IMR-90 (cell line): Measurements from ENCODE around the gene ATP1B4. TPM values are rescaled to one million over a fixed set of nuclear protein-coding genes. Genes with fewer than 3 reads are reported as not detected.
"Not testable (repeated sequence)": the region's sequence is repeated elsewhere in the genome, so short reads cannot be mapped to it uniquely, and the experiment has no call there.

ENCODE experiments used
- ATAC-seq: fragments of 200-7000 bp; cut with Tn5 transposase; 2 replicates; pipeline ENCODE4 v1.9.1; 2020; ENCODE audit warnings: low read depth, mild to moderate bottlenecking, moderate library complexity
- BruUV-seq: library from RNA; stranded (reverse); fragments of 400-500 nt; replicated peaks from 2 replicates; lab custom pipeline; 2021; lab: Mats Ljungman, UMichigan
- CTCF ChIA-PET: fragments of 300-600 bp; formaldehyde crosslinking; extraction: SDS; loops from one replicate; lab custom pipeline; 2021; ENCODE audit warnings: antibody characterized with exemption; lab: Yijun Ruan, JAX
- POLR2A ChIA-PET: fragments of 300-600 bp; sonication (Branson Sonifier 250); formaldehyde crosslinking; loops from one replicate; lab custom pipeline; 2022; ENCODE audit warnings: antibody characterized with exemption; ENCODE audit not compliant: unreplicated experiment; lab: Charles Lee
- DNase-seq: peaks from one replicate; pipeline ENCODE4 v3.0.0; 2013
- H2AFZ ChIP-seq: replicated peaks from 2 replicates; pipeline ENCODE3; 2013; ENCODE audit warnings: low read length, mild to moderate bottlenecking; ENCODE audit not compliant: poor library complexity
- H2AK5ac ChIP-seq: 2 replicates; pipeline ENCODE4 v1.6.1; 2013; ENCODE audit warnings: low read depth, low read length, inconsistent platforms
- H2AK9ac ChIP-seq: replicated peaks from 2 replicates; pipeline ENCODE3; 2013; ENCODE audit warnings: mild to moderate bottlenecking, low read depth, low read length, moderate library complexity; ENCODE audit not compliant: poor library complexity
- H2BK120ac ChIP-seq: 2 replicates; pipeline ENCODE4 v1.6.1; 2013; ENCODE audit warnings: low read depth, low read length, inconsistent platforms
- H2BK15ac ChIP-seq: 3 replicates; pipeline ENCODE4 v1.6.1; 2013; ENCODE audit warnings: low read depth, low read length, inconsistent platforms
- H2BK20ac ChIP-seq: 2 replicates; pipeline ENCODE4 v1.6.1; 2013; ENCODE audit warnings: low read depth, mild to moderate bottlenecking, inconsistent platforms, low read length, moderate library complexity
- H2BK5ac ChIP-seq: 2 replicates; pipeline ENCODE4 v1.6.1; 2013; ENCODE audit warnings: mild to moderate bottlenecking, low read depth, low read length, inconsistent platforms; ENCODE audit not compliant: poor library complexity, severe bottlenecking
- H3K14ac ChIP-seq: replicated peaks from 2 replicates; pipeline ENCODE4 v1.6.1; 2013; ENCODE audit warnings: low read depth, low read length, inconsistent platforms
- H3K18ac ChIP-seq: 2 replicates; pipeline ENCODE4 v1.6.1; 2013; ENCODE audit warnings: low read depth, low read length, control low read depth
- H3K23ac ChIP-seq: 2 replicates; pipeline ENCODE4 v1.6.1; 2013; ENCODE audit warnings: low read depth, low read length, inconsistent platforms
- H3K27ac ChIP-seq: 2 replicates; pipeline ENCODE4 v1.5.1; 2013; ENCODE audit warnings: mild to moderate bottlenecking, control low read depth, low read length; ENCODE audit not compliant: insufficient read depth
- H3K27me3 ChIP-seq: 2 replicates; pipeline ENCODE4 v1.6.1; 2013; ENCODE audit warnings: low read length; ENCODE audit not compliant: control insufficient read depth, insufficient read depth
- H3K36me3 ChIP-seq: 2 replicates; pipeline ENCODE4 v1.6.1; 2013; ENCODE audit warnings: low read length, mixed read lengths; ENCODE audit not compliant: control insufficient read depth, insufficient read depth
- H3K4ac ChIP-seq: 2 replicates; pipeline ENCODE4 v1.6.1; 2013; ENCODE audit warnings: low read depth, low read length, inconsistent platforms
- H3K4me1 ChIP-seq: 2 replicates; pipeline ENCODE4 v1.6.1; 2013; ENCODE audit warnings: low read length, mixed read lengths; ENCODE audit not compliant: control insufficient read depth, insufficient read depth
- H3K4me2 ChIP-seq: 2 replicates; pipeline ENCODE4 v1.6.1; 2013; ENCODE audit warnings: low read depth, mild to moderate bottlenecking, control low read depth, low read length, moderate library complexity
- H3K4me3 ChIP-seq: 2 replicates; pipeline ENCODE4 v1.5.1; 2013; ENCODE audit warnings: low read depth, mild to moderate bottlenecking, control low read depth, low read length, moderate library complexity; ENCODE audit not compliant: insufficient read depth
- H3K56ac ChIP-seq: 2 replicates; pipeline ENCODE4 v1.6.1; 2013; ENCODE audit warnings: low read length, inconsistent platforms; ENCODE audit not compliant: insufficient read depth; ENCODE audit errors: extremely low read depth
- H3K79me1 ChIP-seq, 2 experiments: 2 replicates each; pipeline ENCODE4 v1.6.1; 2013; ENCODE audit warnings: low read length in 2 of 2, inconsistent platforms in 1 of 2, low read depth in 1 of 2
- H3K9ac ChIP-seq: 2 replicates; pipeline ENCODE4 v1.6.1; 2013; ENCODE audit warnings: low read depth, low read length, control low read depth
- H3K9me1 ChIP-seq: 2 replicates; pipeline ENCODE4 v1.6.1; 2013; ENCODE audit warnings: low read length, inconsistent platforms; ENCODE audit not compliant: insufficient read depth
- H3K9me3 ChIP-seq: 2 replicates; pipeline ENCODE4 v1.6.1; 2013; ENCODE audit warnings: low read length; ENCODE audit not compliant: control insufficient read depth, insufficient read depth
- H4K20me1 ChIP-seq: 2 replicates; pipeline ENCODE4 v1.6.1; 2013; ENCODE audit warnings: low read length, inconsistent platforms; ENCODE audit not compliant: insufficient read depth
- H4K5ac ChIP-seq: 2 replicates; pipeline ENCODE4 v1.6.1; 2013; ENCODE audit warnings: mild to moderate bottlenecking, low read depth, low read length, control low read depth
- H4K8ac ChIP-seq, 2 experiments: 2 replicates each; pipeline ENCODE4 v1.6.1; 2013; ENCODE audit warnings: low read depth in 2 of 2, low read length in 2 of 2, control low read depth in 1 of 2, inconsistent platforms in 1 of 2
- H4K91ac ChIP-seq: 2 replicates; pipeline ENCODE4 v1.6.1; 2013; ENCODE audit warnings: low read depth, low read length, inconsistent platforms; ENCODE audit not compliant: insufficient read depth
- WGBS, 2 experiments: methylation state at CpG; one replicate each; pipeline versions ENCODE4 v1.1.5 to v1.1.7; 2013; ENCODE audit warnings: missing lambda C conversion rate in 2 of 2; ENCODE audit not compliant: insufficient read length in 1 of 2; ENCODE audit errors: extremely low coverage in 2 of 2; 5-methylcytosine and 5-hydroxymethylcytosine counted together
- dilution Hi-C: fragments of 300-500 bp; cut with HindIII; formaldehyde crosslinking; loops from one replicate; pipeline ENCODE4 v1.14.3; 2018; ENCODE audit warnings: low sequenced_read_pairs; ENCODE audit not compliant: unreplicated experiment
- in situ Hi-C: fragments of 300-500 bp; cut with MboI; formaldehyde crosslinking; loops from 3 replicates; pipeline ENCODE4 v1.14.3; 2019; ENCODE audit warnings: low sequenced_read_pairs, inconsistent platforms, mixed read lengths
- intact Hi-C: fragments of 100-400 bp; cut with micrococcal nuclease; formaldehyde crosslinking; loops from 2 replicates; pipeline ENCODE4 v1.10.0; 2022
- polyA plus RNA-seq, 3 experiments: library from polyadenylated mRNA; depleted of rRNA; stranded (reverse); fragments of >200 nt; gene quantifications; 2 replicates each; pipeline ENCODE4 v1.2.3, GENCODE V29; 2012; ENCODE audit warnings: low replicate concordance in 1 of 3
- total RNA-seq: library from RNA; depleted of rRNA; stranded (reverse); fragments of >200 nt; gene quantifications from 2 replicates; pipeline ENCODE4 v1.2.3, GENCODE V29; 2012

The ATP1B4 gene
- total and polyA plus RNA-seq, 2 of the 4 experiments (the other 2 are of a cell fraction): not detected

- BruUV-seq, H2AFZ ChIP-seq, H3K9ac ChIP-seq, intact Hi-C loops, H3K36me3 ChIP-seq, H3K23ac ChIP-seq, H3K4me1 ChIP-seq, H2BK15ac ChIP-seq, H3K27me3 ChIP-seq, H3K4me2 ChIP-seq, H3K27ac ChIP-seq, H3K9me1 ChIP-seq, dilution Hi-C loops, H3K56ac ChIP-seq, ATAC-seq, H3K4me3 ChIP-seq, H2AK5ac ChIP-seq, H3K14ac ChIP-seq, H3K9me3 ChIP-seq, H4K20me1 ChIP-seq, in situ Hi-C loops, H2BK5ac ChIP-seq, H4K91ac ChIP-seq, H4K8ac ChIP-seq, H3K4ac ChIP-seq, H4K5ac ChIP-seq, H2BK120ac ChIP-seq, DNase-seq, H2AK9ac ChIP-seq, H2BK20ac ChIP-seq, H3K79me1 ChIP-seq, H3K18ac ChIP-seq, CTCF ChIA-PET, POLR2A ChIA-PET: not testable (repeated sequence)
- no CpG with 5 or more reads among the region's 11 CpGs for WGBS, 2 experiments
Measured at GRCh38 chrX:120344566-120344965, 17.3 kb upstream of the ATP1B4 start.
